HEK293T (cell line): ENCODE results near the gene WDR36.

Experiments
- BHLHE40 ChIP-seq: fragments of 450-650 bp; IDR thresholded peaks from 2 replicates; pipeline ENCODE4 v1.6.1; 2016; ENCODE audit warnings: mild to moderate bottlenecking, moderate library complexity, borderline replicate concordance
- CTBP1 ChIP-seq: fragments of 450-650 bp; IDR thresholded peaks from 2 replicates; pipeline ENCODE4 v1.6.1; 2016; ENCODE audit warnings: borderline replicate concordance
- FOXA1 ChIP-seq: fragments of 450-650 bp; IDR thresholded peaks from 2 replicates; pipeline ENCODE4 v1.6.1; 2016; ENCODE audit warnings: mild to moderate bottlenecking
- HDGF ChIP-seq: fragments of 450-650 bp; IDR thresholded peaks from 2 replicates; pipeline ENCODE4 v1.6.1; 2017; ENCODE audit warnings: antibody characterized with exemption, borderline replicate concordance
- SP1 ChIP-seq: fragments of 450-650 bp; IDR thresholded peaks from 2 replicates; pipeline ENCODE4 v1.6.1; 2017
- SUZ12 ChIP-seq: fragments of 450-650 bp; IDR thresholded peaks from 2 replicates; pipeline ENCODE4 v1.6.1; 2016; ENCODE audit warnings: mild to moderate bottlenecking
- TARDBP ChIP-seq: fragments of 450-650 bp; IDR thresholded peaks from 2 replicates; pipeline ENCODE4 v1.6.1; 2016

DNA sequence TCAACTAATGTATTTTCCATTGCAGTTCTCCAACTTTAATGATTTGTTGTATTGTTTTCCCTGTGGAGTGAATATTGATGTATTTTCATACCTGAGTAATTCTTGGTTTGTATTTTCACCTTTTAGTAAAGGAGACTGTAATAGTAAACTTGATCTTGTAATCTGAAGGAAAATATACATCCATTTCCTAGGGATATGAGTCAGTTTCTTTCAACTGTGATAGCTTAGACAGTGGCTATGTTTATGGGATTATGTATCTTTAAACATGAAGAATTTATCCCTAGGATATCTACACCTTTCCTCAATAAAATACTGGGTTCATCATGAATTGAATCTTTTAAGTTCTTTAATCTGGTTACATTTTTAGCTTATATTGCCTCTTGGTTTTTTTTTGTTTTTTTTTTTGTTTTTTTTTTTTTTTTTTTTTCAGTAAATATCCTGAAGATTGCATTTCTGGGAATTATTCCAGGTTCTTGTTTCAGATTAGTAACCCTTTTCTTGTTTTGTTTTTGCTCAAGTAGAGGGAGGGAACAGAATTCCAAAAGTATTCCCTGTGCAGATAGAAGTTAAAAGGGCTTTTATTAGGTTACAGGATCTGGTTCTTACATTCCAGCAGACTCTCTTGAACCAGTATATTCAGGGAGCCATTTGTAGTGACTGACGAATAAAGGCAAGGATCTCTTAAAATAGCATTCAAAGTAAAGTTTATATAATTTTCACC is 7.1 kb downstream of the WDR36 start:
- TF ChIP-seq SP1 (no peak), BHLHE40 (no peak), HDGF (no peak), CTBP1 (no peak), TARDBP (no peak), FOXA1 (no peak), SUZ12 (no peak)
